ENCODE results near the gene KRTAP10-3. TPM values are rescaled to one million over a fixed set of nuclear protein-coding genes. Genes with fewer than 3 reads are reported as not detected.

The KRTAP10-3 gene
- total RNA-seq, 3 donors from 2014 or later (not counting 1 experiment from before 2014, with no cell fraction given), result not detected

GRCh38 chr21:44544566-44544965 lies 14.0 kb downstream of the KRTAP10-3 start:
- DNase-seq, result no peak
- no peak overlapping the region for H3K4me3 ChIP-seq (ENCODE audit: low read length)
- peaks cover 10% of the 10 kb centered on the region for H3K9me3 ChIP-seq (ENCODE audit: control insufficient read depth, insufficient read depth, low read length)
- no peak for TF ChIP-seq CTCF (IDR thresholded peaks at IDR 0.05)
- no peaks in the 10 kb centered on the region for H3K36me3 ChIP-seq (ENCODE audit: control insufficient read depth, insufficient read depth, low read length)
- Mint-ChIP-seq H3K36me3 (peaks cover 17% of the 10 kb centered on the region), H3K27ac (no peak overlapping the region), H3K4me1 (peaks cover 20 to 22% of the 10 kb centered on the region in 2 donors), H3K9me3 (peaks cover 6 to 16% of the 10 kb centered on the region in 2 donors), H3K27me3 (ENCODE audit: low read depth in 2 of 2) (no peaks in the 10 kb centered on the region), H3K4me3 (no peak overlapping the region)
- no peak for ATAC-seq
- intact Hi-C loops (cut with micrococcal nuclease), result no loop called here
- no peak overlapping the region for H3K27ac ChIP-seq (ENCODE audit: low read length)
- H3K4me1 ChIP-seq (ENCODE audit: control insufficient read depth, insufficient read depth, low read length), result peaks cover 7% of the 10 kb centered on the region
- H3K27me3 ChIP-seq (ENCODE audit: control insufficient read depth, insufficient read depth, low read length), result no peaks in the 10 kb centered on the region
- WGBS (ENCODE audit: insufficient coverage), result 94% methylated on average over 2 of the region's 3 CpGs

- peaks cover 10% of the 10 kb centered on the region for H3K9me3 ChIP-seq (ENCODE audit: control insufficient read depth, insufficient read depth, low read length)
- no peak overlapping the region for H3K27ac Mint-ChIP-seq
- 75% methylated on average over 1 of the region's 1 CpG for WGBS (ENCODE audit: insufficient coverage)
- no peaks in the 10 kb centered on the region for H3K36me3 ChIP-seq (ENCODE audit: control insufficient read depth, insufficient read depth, low read length)
- H3K4me3 Mint-ChIP-seq, result no peak overlapping the region
- peaks cover 6 to 15% of the 10 kb centered on the region in 2 donors for H3K9me3 Mint-ChIP-seq
- H3K27me3 Mint-ChIP-seq (ENCODE audit: low read depth in 2 of 2), result no peaks in the 10 kb centered on the region
- DNase-seq (no peak), ATAC-seq (no peak)
- H3K4me3 ChIP-seq (ENCODE audit: low read length), result no peak overlapping the region
- intact Hi-C loops (cut with micrococcal nuclease), result no loop called here
- peaks cover 11% of the 10 kb centered on the region in 2 donors for H3K4me1 Mint-ChIP-seq
- H3K4me1 ChIP-seq (ENCODE audit: control insufficient read depth, insufficient read depth, low read length), result peaks cover 3% of the 10 kb centered on the region
- no peak for TF ChIP-seq CTCF (IDR thresholded peaks at IDR 0.05)
- H3K27ac ChIP-seq (ENCODE audit: low read length), result no peak overlapping the region
- H3K27me3 ChIP-seq (ENCODE audit: control insufficient read depth, insufficient read depth, low read length), result no peaks in the 10 kb centered on the region
- peaks cover 14% of the 10 kb centered on the region for H3K36me3 Mint-ChIP-seq
Observed at GRCh38 chr21:44542716-44543115, 15.9 kb downstream of the KRTAP10-3 start.

GRCh38 chr21:44540741-44541288 lies 17.8 kb downstream of the KRTAP10-3 start:
- Histone ChIP-seq H3K9me3 (ENCODE audit: control insufficient read depth, insufficient read depth, low read length) (peaks cover 4% of the 10 kb centered on the region), H3K4me3 (ENCODE audit: low read length) (no peak overlapping the region), H3K27me3 (ENCODE audit: control insufficient read depth, insufficient read depth, low read length) (no peaks in the 10 kb centered on the region), H3K4me1 (ENCODE audit: control insufficient read depth, insufficient read depth, low read length) (no peaks in the 10 kb centered on the region), H3K27ac (ENCODE audit: low read length) (no peak overlapping the region), H3K36me3 (ENCODE audit: control insufficient read depth, insufficient read depth, low read length) (no peaks in the 10 kb centered on the region)
- Mint-ChIP-seq H3K36me3 (no peaks in the 10 kb centered on the region), H3K27ac (no peak overlapping the region), H3K4me3 (no peak overlapping the region), H3K4me1 (no peaks in the 10 kb centered on the region), H3K9me3 (peaks cover 0 to 5% of the 10 kb centered on the region in 2 donors), H3K27me3 (ENCODE audit: low read depth in 2 of 2) (peaks cover 0 to 2% of the 10 kb centered on the region in 2 donors)
- WGBS (ENCODE audit: insufficient coverage), result 87% methylated on average over 11 of the region's 11 CpGs
- no peak for DNase-seq
- TF ChIP-seq CTCF (IDR thresholded peaks at IDR 0.05), result no peak
- intact Hi-C loops (cut with micrococcal nuclease), result no loop called here
- no peak for ATAC-seq

Data from natural killer cell (primary cell).